Stimulated activated CD8-positive, alpha-beta memory T cell treated with anti-CD3 and anti-CD28 coated beads, Interleukin-15, amount 100 ng/mL, for 24 hours (primary cell): Measurements from ENCODE around the gene PLEKHG5.

Experiments
- DNase-seq: peaks from one replicate; pipeline ENCODE4 v3.0.0-alpha.2; 2020; ENCODE audit warnings: low read depth

PLEKHG5 gene, protein sequence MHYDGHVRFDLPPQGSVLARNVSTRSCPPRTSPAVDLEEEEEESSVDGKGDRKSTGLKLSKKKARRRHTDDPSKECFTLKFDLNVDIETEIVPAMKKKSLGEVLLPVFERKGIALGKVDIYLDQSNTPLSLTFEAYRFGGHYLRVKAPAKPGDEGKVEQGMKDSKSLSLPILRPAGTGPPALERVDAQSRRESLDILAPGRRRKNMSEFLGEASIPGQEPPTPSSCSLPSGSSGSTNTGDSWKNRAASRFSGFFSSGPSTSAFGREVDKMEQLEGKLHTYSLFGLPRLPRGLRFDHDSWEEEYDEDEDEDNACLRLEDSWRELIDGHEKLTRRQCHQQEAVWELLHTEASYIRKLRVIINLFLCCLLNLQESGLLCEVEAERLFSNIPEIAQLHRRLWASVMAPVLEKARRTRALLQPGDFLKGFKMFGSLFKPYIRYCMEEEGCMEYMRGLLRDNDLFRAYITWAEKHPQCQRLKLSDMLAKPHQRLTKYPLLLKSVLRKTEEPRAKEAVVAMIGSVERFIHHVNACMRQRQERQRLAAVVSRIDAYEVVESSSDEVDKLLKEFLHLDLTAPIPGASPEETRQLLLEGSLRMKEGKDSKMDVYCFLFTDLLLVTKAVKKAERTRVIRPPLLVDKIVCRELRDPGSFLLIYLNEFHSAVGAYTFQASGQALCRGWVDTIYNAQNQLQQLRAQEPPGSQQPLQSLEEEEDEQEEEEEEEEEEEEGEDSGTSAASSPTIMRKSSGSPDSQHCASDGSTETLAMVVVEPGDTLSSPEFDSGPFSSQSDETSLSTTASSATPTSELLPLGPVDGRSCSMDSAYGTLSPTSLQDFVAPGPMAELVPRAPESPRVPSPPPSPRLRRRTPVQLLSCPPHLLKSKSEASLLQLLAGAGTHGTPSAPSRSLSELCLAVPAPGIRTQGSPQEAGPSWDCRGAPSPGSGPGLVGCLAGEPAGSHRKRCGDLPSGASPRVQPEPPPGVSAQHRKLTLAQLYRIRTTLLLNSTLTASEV

GRCh38 chr1:6491480-6491962 lies at the start of gene PLEKHG5:
Gene PLEKHG5, minus strand, starts transcription at chr1:6491667. Its CDS starts 14,096 bp downstream, at chr1:6477571.
- DNase-seq, result no peak

GRCh38 chr1:6538956-6539355 lies 47.5 kb upstream of the PLEKHG5 start:
- no peak for DNase-seq

- no peak for DNase-seq
Measured at GRCh38 chr1:6536291-6536690, 44.8 kb upstream of the PLEKHG5 start.

DNA sequence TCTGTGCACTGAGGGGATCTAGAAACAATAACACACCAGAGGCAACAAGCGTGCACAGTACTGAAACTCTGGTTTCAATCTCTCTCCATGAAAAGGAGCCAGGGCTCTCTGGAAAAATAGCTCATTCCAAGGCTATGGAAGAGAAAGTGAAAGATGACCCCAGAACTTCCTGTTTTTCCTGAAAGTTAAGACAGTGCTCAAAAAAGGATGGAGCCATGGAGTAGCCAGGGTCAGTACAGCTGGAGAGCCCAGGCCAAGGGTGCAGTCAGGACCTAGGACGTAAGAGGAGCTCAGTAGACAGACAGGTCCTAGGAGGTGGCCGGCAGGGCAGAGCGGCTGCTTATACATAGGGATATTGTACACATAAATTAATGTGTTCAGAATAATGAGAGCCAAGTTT lies 43.7 kb upstream of the PLEKHG5 start:
- DNase-seq, result no peak

GRCh38 chr1:6534248-6534822 lies 42.9 kb upstream of the PLEKHG5 start:
- DNase-seq, result no peak

DNA sequence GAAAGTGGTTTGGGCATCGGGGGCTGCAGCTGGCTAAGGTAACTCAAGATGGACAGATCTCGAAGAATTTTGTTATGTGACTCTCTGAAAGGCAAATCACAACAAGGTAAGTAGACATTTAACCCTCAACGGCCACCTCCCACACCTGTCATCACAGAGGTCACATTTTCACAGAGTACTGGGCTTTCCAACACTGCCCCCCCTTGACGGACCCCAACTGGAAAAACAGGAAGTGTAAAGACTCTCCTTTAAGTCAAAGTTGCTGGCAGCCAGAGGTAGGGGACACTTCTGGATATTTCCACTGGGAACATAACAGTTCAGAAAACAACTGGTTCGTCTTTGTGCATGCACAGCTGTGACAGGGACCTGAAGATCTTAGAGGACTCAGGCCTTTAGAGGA lies 40.5 kb upstream of the PLEKHG5 start:
- no peak for DNase-seq

GRCh38 chr1:6530504-6531160 lies 39.2 kb upstream of the PLEKHG5 start:
- no peak for DNase-seq

- no peak for DNase-seq
Measured at GRCh38 chr1:6528492-6528891, 37.0 kb upstream of the PLEKHG5 start.

DNA sequence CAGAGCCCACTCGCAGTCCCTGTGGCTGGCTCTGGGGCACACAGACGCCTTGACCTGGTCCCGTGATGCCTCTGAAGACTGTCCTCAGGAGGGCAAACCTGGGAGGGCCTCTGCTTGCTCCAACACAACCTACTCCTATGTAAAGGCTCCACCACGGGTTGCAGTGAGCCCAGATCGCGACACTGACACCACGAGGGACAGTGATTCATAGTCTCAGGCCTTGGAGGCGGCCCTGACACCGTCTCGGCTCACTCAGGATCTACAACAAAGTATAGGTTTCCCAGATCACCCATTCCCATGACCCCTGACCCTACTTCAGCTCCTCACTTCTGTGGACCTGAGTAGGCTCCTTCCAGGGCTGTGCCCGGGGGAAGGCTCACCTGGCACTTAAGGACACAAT lies 34.8 kb upstream of the PLEKHG5 start:
- DNase-seq, result no peak

GRCh38 chr1:6523566-6523965 lies 32.1 kb upstream of the PLEKHG5 start:
- DNase-seq, result no peak

DNA sequence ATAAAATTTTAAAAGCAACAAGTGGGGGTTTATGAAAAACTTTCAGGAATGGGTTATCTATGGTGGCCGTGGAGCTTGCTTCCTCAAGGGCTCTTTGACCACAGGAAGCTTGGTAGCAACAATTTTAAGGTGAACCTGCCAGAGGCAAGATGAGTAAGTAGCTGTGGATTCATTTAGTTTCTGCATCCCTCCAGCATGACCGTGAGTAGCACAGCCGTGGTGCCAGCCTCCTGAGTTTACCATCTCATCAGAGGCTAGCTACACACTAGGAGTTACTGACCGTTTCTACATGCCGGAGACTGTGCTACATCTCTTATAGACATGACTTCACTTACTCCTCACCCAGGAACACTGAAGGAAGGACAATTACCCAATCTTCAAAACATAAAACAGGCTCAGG lies 30.1 kb upstream of the PLEKHG5 start:
- no peak for DNase-seq

DNA sequence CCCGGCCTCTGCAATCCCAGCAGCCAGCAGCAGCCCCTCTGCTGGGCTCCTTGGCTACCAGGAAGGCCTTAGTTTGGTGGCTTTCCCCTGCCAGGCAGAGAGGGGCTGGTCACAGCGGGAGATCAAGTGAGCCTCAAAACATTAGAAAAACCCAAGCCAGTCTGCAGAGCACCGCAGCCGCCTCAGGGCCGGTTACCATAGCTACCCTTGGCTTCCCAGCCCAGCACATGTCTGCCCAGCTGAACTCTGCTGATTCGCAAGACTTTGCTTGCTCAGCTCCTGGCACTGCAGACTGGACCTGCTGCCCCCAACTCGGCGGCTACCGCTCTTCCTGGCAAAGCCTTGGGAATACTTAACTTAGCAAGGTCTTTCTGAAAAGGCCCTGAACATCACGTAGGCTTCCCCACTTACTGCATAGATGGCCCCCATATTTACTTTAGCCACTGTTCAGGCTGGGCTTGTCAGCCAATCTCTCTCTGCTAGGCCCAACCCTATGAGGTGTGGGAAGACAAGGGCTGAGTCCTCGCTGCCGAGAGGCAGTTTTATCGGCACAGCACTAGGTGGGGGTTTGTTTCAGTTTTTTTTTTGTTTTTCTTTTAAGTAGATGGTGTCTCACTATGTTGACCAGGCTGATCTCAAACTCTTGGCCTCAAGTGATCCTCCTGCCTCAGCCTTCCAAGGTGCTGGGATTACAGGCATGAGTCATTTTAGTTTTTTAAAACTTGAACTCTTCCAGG lies 28.6 kb upstream of the PLEKHG5 start:
- no peak for DNase-seq

- no peak for DNase-seq
Measured at GRCh38 chr1:6519491-6519934, 28.0 kb upstream of the PLEKHG5 start.

- no peak for DNase-seq
Measured at GRCh38 chr1:6517435-6517851, 26.0 kb upstream of the PLEKHG5 start.

DNA sequence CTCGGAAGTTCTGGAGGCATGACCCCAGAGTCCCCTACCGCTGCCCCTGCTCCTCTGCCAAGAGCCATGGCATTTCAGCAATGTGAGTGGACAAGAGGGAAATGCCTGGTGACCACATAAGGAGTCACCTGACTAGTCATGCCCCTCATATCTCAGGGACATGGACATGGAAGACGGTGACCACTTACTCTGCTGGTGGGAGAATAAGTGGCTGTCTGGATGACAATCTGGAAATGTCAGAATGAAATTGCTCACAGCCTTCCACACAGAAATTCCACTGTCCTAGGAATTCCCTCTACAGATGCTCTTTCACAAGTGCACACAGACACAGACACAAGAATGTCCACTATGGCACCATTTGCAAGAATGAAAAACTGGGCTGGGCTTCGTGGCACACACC lies 24.3 kb upstream of the PLEKHG5 start:
- DNase-seq, result no peak

DNA sequence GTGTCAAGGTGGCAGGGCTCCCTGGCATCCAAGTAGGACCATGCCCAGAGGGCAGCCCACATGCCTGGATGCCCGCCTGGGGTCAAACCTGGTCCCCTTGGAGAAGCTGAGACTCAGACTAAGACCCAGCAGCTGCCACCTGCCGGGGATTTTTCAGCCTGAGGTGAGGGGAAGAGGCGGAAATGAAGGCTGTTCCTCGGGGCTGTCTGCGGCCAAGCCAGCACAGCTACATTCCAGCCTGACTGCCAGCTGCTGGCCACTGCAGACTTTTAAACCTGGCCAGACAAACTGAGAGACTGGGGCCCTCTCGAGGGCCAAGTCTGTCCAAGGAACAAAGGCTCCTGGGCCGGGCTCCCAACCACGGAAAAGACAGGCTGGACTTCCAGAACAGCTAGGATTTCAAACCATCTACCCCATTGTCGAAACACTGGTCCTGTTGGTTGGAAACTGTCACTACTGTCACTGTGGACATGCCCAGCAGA lies 21.9 kb upstream of the PLEKHG5 start:
- DNase-seq, result no peak

- no peak for DNase-seq
Measured at GRCh38 chr1:6512908-6513280, 21.4 kb upstream of the PLEKHG5 start.

DNA sequence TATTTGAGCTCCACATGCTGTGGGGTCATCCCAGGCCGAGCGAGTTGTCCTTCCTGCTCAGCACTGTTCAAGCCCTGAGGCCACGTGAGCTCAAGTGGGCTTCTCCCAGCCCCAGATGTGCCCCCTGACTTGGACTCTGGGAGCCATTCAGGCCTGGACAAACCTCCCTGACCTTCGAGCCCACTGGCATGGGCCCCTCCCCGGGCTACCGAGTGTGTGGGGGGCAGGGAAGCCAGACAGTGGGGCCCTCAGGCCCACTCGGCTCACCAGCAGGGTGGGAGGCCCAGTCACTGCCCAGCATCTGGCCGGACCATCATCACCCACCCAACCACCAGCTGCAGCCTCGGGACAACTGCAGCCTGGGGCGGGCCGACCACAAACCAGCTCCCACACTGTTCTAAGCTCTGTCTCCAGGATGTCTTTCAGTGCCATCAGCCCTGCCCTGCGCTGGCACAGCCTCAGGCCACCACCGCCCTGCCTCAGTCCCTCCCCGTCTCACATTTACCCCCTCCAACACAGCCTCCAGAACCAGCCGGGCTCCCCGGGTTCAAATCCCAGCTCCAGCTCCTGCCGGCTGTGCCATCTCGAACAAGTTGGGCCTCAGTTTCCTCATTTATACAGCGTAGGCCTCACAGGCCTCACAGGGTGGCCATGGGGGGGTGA lies 20.9 kb upstream of the PLEKHG5 start:
- no peak for DNase-seq

DNA sequence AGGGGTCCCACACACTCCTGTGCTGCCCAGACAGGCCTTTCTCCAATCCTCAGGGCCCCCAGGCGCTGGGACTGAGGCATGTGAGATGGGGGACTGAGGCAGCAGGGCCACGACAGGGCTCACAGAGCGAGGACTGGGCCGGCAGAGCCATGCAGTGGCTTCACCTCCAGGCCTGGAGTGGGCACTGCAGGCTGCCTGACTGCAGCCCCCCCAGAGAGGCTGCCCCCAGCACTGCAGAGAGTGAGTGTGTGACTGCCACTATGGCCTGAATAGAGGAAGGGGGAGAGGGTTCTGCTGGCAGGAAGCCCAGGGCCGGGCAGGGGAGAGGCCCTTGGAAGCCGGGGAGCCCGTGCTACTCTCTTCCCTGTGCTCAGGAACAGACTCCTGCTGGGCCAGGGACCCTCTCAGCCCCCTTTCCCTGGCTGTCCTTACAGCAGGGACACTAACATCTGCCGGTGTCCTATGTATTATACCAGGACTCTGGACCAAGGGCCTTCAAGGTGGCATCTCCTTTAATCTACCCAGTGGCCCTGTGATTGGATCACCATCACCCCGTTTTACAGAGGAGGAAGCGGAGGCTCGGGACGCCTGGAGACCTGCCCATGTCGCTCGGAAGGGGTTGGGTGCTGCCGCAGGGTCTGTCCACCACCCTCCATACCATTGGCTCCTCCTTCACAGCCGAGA lies 20.2 kb upstream of the PLEKHG5 start:
- DNase-seq, result no peak

- no peak for DNase-seq
Measured at GRCh38 chr1:6511056-6511455, 19.6 kb upstream of the PLEKHG5 start.
